Measurements from ENCODE around the gene SLC23A1. TPM values are rescaled to one million over a fixed set of nuclear protein-coding genes. Genes with fewer than 3 reads are reported as not detected.
"Not testable (repeated sequence)": the region's sequence is repeated elsewhere in the genome, so short reads cannot be mapped to it uniquely, and the experiment has no call there.

The SLC23A1 gene
- total RNA-seq, 1 donor from 2014 or later, result not detected

DNA sequence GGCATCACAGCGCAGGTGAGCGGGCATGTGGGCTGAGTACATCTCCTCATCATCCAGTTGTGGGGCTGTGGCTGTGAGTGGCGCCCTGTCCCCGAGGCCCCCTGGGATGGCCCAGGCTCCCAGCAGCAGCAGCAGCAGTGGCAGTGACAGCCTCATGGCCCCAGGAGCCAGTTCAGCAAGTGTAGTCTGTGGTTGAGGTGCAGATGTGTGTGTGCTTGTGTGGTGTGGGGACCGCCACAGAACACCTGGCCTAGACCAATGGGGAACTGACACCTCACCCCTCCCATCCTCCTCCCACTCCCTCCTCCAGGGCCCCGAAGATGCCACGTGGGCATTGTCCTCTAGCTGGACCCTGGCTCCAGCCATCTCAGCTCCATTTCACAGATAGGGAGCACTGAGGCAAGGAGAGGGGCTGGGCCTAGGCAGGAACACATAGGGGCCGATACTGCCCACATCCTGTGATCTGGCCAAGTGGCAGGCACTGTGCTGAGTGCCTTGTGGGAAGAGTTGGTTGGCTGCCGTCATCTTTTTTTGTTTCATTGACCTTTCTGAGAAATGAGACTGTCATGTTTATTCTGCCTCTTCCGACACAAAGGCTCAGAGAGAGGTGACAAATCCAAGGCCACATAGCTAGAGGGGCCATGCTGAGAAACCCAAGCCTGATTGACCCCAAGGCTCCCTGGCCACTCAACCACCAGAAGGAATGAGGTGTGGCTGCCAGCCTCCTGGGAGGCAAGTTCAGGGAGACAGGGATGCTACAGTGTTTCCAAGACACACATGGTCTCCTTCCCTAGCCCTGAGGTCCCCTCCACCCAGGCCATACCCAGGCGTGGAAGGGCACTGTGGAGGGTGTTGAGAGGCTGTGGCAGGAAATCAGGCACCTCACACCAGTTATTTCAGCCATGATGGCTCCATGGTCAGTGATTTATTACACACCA lies 6.9 kb upstream of the SLC23A1 start, which contains the start of gene MZB1:
TSS of gene MZB1 (minus strand) at position 213 of the 938 bp plus-strand sequence. CDS start at position 156, 57 bp downstream.
- no peak for DNase-seq (ENCODE audit: low read depth, low spot score)

DNA sequence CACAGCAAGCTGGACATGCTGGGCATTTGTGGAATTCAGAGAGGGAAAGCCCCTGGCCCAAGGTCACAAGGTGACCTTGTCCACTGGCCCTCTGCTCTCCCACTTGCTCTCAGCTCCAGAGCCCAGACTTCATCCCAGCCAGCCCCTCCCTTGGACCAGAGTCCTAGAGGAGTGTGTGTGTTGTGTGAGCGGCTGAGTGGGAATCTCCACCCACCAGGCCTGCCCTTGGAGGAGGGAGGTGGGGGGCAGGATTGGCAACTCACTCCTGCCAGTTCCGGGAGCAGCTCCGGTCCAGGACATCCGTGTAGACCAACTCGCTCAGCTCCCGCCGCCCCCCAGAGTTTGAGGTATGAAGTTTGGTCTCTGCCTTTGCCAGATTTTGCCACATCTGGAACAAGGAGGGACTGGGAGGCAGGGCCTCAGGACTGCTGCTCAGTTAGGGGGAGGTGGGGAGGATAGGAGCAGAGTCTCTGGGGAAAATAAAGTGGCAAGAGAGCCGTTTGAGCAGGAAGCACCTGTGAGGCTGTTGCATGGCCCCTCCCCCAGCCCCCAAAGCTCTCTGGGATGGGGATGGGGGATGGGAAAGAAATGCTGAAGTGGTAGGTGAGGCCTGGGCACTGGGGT lies 5.2 kb upstream of the SLC23A1 start:
- DNase-seq (ENCODE audit: low read depth, low spot score), result no peak

DNA sequence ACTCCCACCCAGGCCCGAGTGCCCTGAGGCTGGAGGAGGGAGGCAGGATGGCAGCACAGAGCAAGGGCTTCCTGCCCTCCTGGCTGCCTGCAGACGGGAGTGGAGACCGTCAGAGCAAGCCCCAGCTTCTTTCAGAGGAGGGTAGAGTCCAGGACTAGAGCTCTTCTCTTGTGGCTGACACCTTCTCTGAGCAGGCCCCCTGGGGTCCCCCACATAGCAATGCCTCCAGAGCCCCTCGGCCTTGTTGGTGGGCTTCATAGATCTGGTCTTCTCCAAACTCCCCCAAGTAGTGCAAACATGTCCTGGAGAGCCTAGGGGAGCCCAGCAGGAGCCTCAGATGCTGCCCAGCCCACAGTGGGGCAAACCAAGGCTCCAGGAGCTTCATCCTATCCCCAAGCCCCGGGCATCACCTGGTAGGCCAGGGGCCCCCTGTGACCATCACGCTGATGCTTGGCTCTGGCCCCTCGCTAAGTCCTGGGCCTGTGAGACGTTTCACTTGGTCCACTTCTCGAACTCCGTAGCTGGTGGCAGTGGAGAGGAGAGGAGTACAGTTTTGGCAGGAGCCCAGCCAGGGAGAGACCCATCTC lies 4.6 kb upstream of the SLC23A1 start:
- no peak for DNase-seq (ENCODE audit: low read depth, low spot score)

DNA sequence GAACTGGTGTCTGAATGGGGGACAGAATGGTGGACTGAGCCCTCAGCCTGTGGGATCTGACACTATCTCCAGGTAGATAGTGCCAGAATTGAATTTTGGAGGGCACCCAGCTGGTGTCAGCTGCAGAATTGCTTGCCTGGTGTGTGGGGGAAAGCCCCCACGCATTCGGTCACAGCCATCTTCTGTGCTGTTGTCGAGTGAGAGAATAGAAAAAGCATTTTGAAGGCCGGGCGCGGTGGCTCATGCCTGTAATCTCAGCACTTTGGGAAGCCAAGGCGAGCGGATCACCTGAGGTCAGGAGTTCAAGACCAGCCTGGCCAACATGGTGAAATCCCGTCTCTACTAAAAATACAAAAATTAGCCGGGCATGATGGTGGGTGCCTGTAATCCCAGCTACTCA lies 3.9 kb upstream of the SLC23A1 start:
- DNase-seq (ENCODE audit: low read depth, low spot score), result not testable (repeated sequence)

DNA sequence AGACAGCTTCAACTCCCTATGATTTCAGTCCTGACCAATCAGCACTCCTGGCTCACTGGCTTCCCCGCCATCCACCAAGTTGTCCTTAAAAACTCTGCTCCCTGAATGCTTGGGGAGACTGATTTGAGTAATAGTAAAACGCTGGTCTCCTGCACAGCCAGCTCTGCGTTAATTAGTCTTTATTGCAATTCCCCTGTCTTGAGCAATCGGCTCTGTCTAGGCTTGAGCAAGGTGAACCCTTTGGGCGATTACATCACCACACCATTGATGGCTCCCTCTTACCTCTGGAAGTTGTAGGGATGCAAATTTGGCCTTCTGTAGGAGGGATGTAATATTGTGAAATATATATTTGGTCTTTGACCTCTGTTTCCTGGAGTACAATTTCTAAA lies 2.9 kb upstream of the SLC23A1 start:
- DNase-seq (ENCODE audit: low read depth, low spot score), result no peak

DNA sequence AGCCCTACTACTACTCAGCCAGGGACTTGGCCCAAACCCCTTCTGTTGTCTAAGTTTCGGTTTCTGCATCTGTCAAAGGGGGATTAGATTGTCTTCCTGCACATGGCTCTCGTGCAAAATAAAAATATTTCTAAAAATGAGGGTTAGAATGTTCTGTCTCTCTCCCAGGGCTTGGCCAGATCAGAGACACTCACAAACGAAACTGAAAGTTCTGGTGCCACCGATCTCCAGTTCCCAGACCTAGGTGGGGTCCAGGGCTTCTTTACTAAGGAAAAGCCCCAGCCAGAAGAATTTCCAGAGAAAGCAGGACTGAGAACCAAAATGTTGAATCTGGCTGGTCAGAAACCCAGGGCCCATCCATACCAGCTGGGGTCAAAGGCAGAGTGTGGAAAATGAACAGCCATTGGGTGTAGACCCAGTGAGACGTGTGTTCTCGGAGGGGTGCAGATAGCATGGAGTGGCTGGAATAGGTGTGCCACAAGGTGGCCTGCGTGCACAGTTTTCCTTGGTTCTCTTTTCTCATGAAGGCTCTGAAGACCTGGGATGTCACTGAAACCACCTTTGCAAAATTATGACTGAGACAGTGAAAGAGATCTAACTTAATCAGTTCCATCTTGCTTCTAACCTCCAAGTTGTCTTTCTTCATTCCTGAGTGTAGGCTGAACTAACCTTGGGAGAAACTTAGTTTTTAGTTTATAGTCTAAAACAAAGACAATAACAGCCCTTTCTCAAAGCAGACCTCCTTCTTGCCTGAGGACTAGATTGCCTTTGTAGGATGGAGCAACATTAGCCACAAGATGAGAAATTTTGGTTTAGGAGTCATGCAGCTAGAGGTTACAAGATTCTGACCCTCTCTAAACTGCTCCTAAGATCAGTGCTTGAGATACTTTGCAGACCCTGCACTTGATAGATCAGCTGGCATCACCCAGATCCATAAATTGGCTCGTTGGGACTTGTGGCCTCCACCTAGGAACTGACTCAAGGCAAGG lies 2.3 kb upstream of the SLC23A1 start:
- DNase-seq (ENCODE audit: low read depth, low spot score), result no peak

DNA sequence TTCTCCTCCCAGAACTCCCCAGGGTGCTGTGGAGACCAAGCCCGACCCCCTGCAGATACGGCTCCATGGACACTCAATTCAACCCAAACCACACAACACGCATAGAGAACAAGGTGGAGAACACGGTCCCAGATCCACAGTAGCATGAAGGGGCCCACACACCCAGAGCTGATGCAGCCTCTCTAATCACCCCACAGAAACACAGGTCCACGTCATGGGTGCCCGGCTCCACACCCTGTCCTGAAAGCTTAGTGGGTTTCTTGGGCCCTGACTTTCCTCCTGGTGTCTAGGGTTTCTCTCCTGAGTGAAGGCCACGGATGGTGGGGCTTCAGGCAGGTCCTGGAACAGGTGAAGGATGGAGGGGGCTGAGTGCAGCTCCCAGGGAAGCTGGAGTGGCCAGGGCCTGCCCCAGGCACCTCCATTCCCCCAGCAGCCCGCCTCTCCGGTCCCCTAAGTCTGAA lies 1.5 kb upstream of the SLC23A1 start:
- DNase-seq (ENCODE audit: low read depth, low spot score), result no peak

DNA sequence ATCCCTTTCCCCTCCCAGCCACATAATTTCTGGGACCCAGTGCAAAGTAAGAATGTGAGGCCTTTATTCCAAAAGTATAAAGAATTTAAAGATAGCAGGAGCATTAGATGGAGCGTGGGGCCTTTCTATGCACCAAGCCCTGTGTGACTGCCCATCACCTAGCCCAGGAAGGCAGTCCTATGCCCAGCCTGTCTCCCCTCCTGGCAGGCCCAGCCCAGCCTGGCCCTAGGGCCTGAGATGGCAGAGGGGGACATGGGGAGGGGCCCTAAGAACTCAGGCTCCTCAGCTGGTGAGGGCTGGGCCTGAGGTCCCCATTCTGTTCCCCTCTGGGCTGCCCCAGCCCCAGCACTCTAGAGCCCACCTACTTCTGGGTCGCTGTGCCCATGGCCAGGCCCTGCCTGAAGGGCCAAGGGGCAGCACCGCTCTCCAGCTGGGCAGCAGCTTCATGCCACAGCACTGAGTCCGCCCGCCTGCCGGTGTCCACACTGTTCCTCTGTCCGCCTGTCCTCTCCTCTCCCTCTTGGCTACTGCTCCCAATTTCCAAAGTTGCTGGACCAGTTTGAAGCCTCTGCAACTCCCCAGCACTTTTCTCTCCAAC lies 995 bp upstream of the SLC23A1 start:
- DNase-seq (ENCODE audit: low read depth, low spot score), result no peak

DNA sequence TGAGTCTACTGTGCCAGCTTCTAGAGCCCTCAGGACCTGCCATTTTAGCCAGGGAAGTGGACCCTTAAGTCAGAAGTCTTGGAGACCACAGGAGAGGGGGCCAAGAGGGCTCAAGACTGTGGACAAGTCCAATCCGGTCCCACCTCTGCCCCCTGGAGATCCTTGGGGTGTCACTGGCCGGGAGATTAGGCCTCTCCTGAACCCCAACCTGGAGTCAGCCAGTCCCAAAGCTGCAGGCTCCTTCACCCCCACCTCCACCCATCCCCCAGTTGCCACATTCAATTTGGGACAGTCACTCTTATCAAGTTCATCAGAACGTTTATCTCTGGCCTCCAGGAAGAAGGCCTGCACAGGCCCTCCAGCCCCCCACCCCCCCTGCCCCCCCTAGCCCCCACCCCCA lies 290 bp downstream of the SLC23A1 start:
- DNase-seq (ENCODE audit: low read depth, low spot score), result no peak

DNA sequence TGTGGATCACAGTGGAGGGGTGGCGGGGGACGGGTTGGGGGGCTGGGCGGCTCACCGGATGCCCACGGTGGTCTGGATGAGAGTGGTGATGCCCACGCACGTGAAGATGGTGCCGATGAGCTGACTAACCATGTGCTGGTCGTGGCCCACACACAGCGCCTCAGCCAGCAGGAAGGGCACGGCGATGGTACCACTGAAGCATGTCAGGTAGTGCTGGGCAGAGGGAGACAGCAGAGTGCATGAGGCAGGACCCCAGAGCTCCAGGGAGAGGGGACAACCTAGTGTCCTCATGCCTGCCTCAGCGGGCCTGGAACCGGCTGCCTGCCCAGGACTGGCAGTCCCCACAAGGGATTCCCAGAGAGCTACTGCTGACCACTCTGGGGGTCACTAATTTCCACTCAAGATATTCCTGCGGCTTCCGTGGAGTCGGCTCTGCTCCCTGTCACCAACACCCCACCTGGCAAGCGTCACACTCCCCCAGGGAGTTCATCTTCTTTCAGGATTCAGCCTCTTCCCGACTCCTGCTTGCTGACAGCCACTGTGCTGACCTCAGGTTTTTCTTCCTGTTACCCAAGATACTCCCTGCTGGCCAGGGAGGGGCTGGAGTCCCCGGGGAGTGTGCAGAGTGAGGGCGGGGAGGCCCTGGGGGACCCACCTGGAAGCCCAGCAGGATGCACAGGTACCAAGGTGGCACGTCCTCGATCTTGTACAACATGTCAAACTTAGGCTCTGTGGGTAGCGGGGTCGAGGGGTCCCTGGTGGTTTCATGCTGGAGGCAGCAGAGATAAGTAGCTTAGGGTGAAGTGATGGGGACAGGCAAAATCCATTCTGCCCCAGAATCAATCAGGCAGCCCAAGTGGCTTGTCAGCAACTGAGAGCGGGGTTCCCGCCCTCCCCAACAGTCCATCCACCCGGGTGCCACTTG lies 998 bp downstream of the SLC23A1 start:
- DNase-seq (ENCODE audit: low read depth, low spot score), result no peak

DNA sequence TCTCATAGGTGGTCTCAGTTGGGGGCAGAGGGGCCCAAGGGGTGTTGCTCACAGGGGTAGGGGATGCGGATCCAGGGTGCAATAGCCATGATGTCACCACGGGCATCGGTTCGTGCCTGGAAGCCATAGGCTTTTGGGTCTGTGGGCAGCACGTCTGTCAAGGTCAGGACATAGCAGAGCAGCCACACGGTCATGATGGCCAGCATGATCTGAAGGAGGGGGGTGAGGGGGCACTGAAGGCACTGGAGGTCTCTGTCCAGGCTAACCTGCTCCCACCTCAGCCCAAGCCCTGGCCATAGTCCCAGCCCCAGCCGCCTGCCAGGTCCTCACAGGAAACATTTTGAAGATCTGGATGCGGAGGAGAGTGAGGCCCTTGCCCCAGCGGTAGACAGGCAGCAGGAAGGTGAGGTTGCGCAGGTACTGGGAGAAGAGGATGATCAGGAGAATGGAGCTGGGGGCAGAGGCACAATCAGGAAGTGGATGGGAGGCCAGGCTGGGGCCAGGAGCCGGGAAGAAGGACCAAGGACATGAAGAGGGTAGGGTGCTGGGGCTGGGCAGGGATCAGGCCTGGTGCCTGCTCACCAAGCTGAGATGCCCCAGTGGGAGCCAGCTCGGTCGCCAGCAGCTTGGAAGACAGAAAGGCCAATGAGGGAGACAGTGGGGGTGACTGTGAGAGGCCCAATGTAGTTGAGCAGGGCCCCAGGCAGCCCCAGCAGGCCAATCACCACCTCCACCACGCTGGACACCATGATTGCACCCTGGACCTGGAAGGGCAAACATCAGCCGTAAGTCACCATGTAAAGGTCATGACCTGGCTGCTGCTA lies 3.3 kb downstream of the SLC23A1 start:
- no peak for DNase-seq (ENCODE audit: low read depth, low spot score)

DNA sequence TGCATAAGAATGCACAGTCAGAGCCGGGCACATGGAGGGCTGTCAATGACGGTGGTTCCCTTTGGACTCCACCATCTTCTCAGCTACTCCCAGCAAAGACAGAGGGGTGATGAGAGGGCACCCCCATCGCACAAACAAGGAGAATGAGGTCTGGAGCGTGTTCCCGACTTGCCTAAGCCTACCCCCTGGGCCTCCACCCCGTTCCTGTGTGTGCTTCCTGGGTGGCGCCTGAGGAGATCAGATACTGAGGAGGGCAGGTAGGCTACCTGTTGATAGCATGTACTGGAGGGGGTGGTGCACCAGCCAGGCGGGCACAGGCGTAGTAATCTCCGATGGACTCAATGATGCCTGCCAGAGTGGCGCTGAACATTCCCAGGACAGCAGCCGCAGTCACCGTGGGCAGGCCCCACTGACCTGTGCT lies 4.1 kb downstream of the SLC23A1 start:
- DNase-seq (ENCODE audit: low read depth, low spot score), result no peak

DNA sequence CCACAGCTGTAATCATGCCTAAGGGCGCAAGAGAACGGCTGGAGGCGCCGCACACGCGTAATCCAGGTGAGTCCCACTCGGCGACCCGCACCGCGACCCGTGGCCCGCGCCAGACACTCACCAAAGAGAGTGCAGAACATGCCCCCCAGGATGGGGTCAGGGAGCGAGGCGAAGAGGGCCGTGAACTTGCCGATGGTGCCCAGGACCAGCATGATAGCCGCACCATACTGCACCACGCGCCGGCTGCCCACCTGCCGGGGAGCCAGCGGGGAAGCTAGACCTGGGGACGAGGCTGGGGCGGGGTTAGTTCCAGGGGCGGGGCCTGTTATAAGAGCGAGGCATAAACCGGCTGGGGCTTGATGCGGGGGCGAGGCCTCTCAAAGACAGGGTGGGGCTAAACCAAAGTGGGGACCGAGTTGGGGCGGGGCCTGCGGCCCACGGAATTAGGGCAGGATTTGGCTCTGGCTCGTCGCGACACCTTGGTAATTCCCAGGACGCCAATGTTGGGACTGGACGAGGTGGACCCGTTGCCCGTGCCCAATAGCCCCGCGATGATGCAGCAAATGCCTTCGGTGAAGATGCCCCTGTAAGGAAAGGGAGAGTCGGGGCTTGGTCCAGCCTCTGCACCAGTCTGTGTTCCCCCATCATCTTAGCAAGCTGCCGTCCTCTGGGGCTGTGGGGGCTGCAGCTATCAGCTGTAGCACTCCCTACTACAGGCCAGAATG lies 4.8 kb downstream of the SLC23A1 start:
- no peak for DNase-seq (ENCODE audit: low read depth, low spot score)

DNA sequence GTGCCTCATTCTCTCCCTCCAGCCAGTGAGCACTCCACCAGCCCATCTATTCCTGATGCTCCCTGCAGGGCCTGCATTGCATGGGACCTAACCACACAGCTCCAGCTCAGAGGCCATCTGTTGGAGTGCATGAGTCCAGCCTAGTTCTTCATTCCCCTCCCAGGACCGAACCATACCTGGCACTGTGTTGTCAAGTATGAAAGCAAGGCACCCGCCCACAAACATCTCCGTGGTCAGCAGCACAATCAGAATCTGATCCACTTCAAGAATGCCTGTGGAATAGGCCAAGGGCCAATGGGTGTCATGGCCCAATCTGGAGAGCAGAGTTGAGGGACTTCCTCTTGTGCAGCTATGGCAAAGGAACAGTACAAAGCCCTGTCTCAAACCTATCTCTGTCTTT lies 5.9 kb downstream of the SLC23A1 start:
- no peak for DNase-seq (ENCODE audit: low read depth, low spot score)

DNA sequence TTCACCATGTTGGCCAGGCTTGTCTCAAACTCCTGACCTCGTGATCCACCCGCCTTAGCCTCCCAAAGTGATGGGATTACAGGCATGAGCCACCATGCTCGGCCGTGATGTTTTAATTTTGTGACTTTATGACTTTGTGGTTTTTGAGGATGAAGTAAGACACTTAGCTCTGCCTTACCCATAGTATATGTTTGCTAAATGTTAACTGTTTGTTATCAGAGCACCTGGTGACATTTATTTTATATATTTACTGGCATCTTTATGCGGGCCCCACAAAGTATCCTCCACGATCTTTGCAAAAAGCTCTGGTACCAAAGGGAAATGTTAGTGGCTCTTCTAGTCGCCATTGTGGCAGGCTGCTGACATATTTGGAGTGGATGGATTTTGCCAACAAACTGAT lies 6.7 kb downstream of the SLC23A1 start:
- DNase-seq (ENCODE audit: low read depth, low spot score), result no peak

DNA sequence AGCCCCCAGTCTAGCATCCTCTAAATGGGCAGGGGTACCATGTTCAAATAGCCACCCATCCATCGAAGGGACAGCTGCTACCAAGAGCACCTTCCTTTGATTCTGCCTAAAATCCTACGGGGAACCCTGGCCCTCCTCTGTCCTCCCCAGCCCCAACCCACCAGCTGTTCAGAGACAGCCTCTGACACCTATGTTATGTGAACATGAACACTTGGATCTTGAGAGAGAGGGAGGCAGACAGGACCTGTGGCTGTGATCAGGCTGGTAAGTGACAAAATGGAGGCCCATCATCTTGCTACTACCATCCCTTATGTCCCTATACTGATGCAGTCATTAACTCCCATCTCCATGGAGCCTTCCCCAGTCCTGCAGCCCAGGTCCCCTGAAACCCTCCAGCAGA lies 8.2 kb downstream of the SLC23A1 start:
- no peak for DNase-seq (ENCODE audit: low read depth, low spot score)

DNA sequence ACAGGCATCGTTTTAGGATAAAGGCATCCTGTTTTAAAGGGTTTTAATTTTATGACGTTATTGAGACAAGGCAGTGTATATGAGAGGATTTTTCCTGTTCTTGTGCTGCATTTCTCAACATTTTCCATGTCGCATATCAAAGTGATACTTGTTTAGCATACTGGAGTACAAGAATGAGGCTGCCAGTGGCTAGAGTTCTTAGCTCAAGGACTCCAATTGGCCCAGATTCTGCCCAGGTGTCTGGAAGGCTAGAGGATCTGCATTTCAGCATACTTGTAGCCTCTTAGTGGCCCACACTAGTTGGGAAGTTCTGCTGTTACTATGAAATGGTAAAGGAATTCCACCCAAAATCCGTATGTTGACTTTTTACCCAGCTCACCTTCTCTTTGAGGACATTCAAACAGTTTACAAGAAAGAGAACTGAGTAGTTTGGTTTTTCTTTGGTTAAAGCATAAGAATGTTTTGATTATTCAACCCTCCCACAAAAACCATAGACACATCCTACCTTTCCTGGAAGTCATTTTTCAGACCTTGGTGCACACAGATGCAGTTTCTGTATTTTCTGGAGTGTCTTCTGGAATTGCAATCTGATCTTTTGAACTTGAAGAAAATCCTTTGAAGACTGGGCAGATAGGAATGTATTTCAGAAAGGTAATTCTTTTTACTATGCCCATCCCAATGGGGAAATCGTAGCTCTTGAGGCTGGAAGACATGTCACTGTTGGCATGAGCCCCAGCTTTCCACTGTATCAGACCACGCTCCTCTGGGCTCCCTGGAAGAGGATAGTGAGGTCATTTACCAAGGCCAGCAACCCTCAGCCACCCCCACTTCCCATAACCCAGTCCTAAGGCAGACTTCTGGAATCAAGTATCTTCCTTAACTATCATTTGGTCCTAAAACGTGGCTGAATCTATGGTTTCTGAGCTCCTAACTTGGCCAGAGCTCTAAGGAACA lies 11.3 kb downstream of the SLC23A1 start:
- DNase-seq (ENCODE audit: low read depth, low spot score), result no peak
